ENCODE results near the gene GORASP2.

DNA sequence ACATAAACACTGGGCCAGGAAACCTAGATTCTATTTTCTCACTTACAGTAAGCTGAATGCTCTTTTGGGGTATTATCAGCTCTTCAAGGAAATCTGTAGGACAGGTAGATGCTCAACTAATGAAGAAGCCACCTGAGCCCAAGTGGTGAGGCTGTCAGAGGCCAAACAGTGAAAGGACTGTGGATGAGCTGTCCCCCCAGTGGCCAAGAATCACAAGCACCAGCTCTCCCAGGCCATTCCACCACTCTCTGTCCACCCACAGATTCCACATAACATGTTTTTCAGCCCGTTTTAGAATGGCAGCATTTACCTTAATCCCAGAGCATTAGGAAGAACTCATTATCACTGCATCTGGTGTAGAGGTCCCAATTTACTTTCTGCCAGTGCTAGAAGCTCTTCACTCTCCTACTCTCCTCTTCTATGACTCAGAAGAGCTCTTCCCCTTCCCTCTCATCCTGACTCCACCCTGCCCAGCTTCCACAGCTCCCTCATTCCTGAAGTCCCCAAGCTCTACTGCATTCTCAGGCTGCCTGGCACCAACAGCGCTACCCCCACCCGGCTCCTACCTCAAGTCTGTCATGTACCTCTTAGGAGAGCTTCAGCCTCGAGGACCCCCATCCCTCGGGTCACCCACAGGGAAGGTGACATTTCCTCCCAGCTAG, 43.8 kb upstream of the GORASP2 start:
- TF ChIP-seq POLR2A (IDR thresholded peaks at IDR 0.05) (no peak), CTCF (IDR thresholded peaks at IDR 0.05) (no peak)

Measured in transverse colon (tissue), 3 donors.